ENCODE data around the gene ARHGAP22. TPM values are rescaled to one million over a fixed set of nuclear protein-coding genes. Genes with fewer than 3 reads are reported as not detected.

ARHGAP22 gene
- total RNA-seq, 1 donor from 2014 or later: 1.9 TPM

GRCh38 chr10:48467669-48468068 is 137.2 kb downstream of the ARHGAP22 start:
- Mint-ChIP-seq H3K9me3 (ENCODE audit: unreplicated experiment) (no peaks in the 10 kb centered on the region), H3K36me3 (ENCODE audit: low read depth, unreplicated experiment) (no peaks in the 10 kb centered on the region), H3K4me3 (ENCODE audit: unreplicated experiment) (no peak overlapping the region), H3K27me3 (ENCODE audit: unreplicated experiment) (peaks cover 14% of the 10 kb centered on the region), H3K27ac (ENCODE audit: unreplicated experiment) (no peak overlapping the region), H3K4me1 (ENCODE audit: unreplicated experiment) (peaks cover 13% of the 10 kb centered on the region)
- no peak for TF ChIP-seq CTCF (IDR thresholded peaks at IDR 0.05; ENCODE audit: unreplicated experiment)
- DNase-seq (ENCODE audit: low spot score): no peak

GRCh38 chr10:48466611-48467240 is 138.1 kb downstream of the ARHGAP22 start:
- no peak for TF ChIP-seq CTCF (IDR thresholded peaks at IDR 0.05; ENCODE audit: unreplicated experiment)
- Mint-ChIP-seq H3K36me3 (ENCODE audit: low read depth, unreplicated experiment) (no peaks in the 10 kb centered on the region), H3K27ac (ENCODE audit: unreplicated experiment) (no peak overlapping the region), H3K27me3 (ENCODE audit: unreplicated experiment) (peaks cover 13% of the 10 kb centered on the region), H3K4me1 (ENCODE audit: unreplicated experiment) (peaks cover 13% of the 10 kb centered on the region), H3K4me3 (ENCODE audit: unreplicated experiment) (no peak overlapping the region), H3K9me3 (ENCODE audit: unreplicated experiment) (no peaks in the 10 kb centered on the region)
- DNase-seq (ENCODE audit: low spot score): no peak

GRCh38 chr10:48465860-48466521 is 138.9 kb downstream of the ARHGAP22 start:
- Mint-ChIP-seq H3K9me3 (ENCODE audit: unreplicated experiment) (no peaks in the 10 kb centered on the region), H3K27me3 (ENCODE audit: unreplicated experiment) (peaks cover 13% of the 10 kb centered on the region), H3K4me3 (ENCODE audit: unreplicated experiment) (peak overlapping the region; percentile 79), H3K36me3 (ENCODE audit: low read depth, unreplicated experiment) (no peaks in the 10 kb centered on the region), H3K27ac (ENCODE audit: unreplicated experiment) (no peak overlapping the region), H3K4me1 (ENCODE audit: unreplicated experiment) (peaks cover 10% of the 10 kb centered on the region)
- no peak for DNase-seq (ENCODE audit: low spot score)
- no peak for TF ChIP-seq CTCF (IDR thresholded peaks at IDR 0.05; ENCODE audit: unreplicated experiment)

GRCh38 chr10:48464871-48465736 is 139.8 kb downstream of the ARHGAP22 start:
- no peaks in the 10 kb centered on the region for H3K36me3 Mint-ChIP-seq (ENCODE audit: low read depth, unreplicated experiment)
- H3K4me3 Mint-ChIP-seq (ENCODE audit: unreplicated experiment): no peak overlapping the region
- peaks cover 3% of the 10 kb centered on the region for H3K4me1 Mint-ChIP-seq (ENCODE audit: unreplicated experiment)
- DNase-seq (ENCODE audit: low spot score): no peak
- H3K9me3 Mint-ChIP-seq (ENCODE audit: unreplicated experiment): no peaks in the 10 kb centered on the region
- H3K27ac Mint-ChIP-seq (ENCODE audit: unreplicated experiment): no peak overlapping the region
- peaks cover 10% of the 10 kb centered on the region for H3K27me3 Mint-ChIP-seq (ENCODE audit: unreplicated experiment)
- no peak for TF ChIP-seq CTCF (IDR thresholded peaks at IDR 0.05; ENCODE audit: unreplicated experiment)
